GM12878 (cell line): ENCODE measurements around the gene TSC22D1. TPM values are rescaled to one million over a fixed set of nuclear protein-coding genes. Genes with fewer than 3 reads are reported as not detected.
A peak's percentile ranks its signal among the peaks of the same experiment; 100 is the strongest.

ENCODE experiments used
- ATAC-seq: fragments of 200-7000 bp; cut with Tn5 transposase; 3 replicates; pipeline ENCODE4 v1.9.1; 2020; ENCODE audit warnings: mild to moderate bottlenecking, moderate library complexity
- BruUV-seq: library from RNA; stranded (reverse); fragments of 400-500 nt; replicated peaks from 2 replicates; lab custom pipeline; 2021; lab: Mats Ljungman, UMichigan
- CTCF ChIA-PET: fragments of 300-600 bp; sonication (Branson Sonifier 250); formaldehyde crosslinking; extraction: SDS; loops from one replicate; lab custom pipeline; 2021; ENCODE audit warnings: inconsistent platforms; lab: Yijun Ruan, JAX
- POLR2A ChIA-PET: fragments of 350-600 bp; formaldehyde crosslinking; extraction: SDS; loops from one replicate; lab custom pipeline; 2021; ENCODE audit warnings: inconsistent platforms; lab: Charles Lee
- RAD21 ChIA-PET: fragments of 300-600 bp; sonication (Branson Sonifier 250); formaldehyde crosslinking; loops from one replicate; lab custom pipeline; 2023; ENCODE audit warnings: antibody characterized with exemption; ENCODE audit not compliant: unreplicated experiment; lab: Charles Lee
- SMC1A ChIA-PET: fragments of 300-600 bp; sonication (Branson Sonifier 250); formaldehyde crosslinking; loops from one replicate; lab custom pipeline; 2023; ENCODE audit not compliant: unreplicated experiment, uncharacterized antibody; lab: Charles Lee
- DNase-seq: peaks from one replicate; pipeline ENCODE4 v3.0.0-alpha.2; 2011; ENCODE audit warnings: low read depth, low spot score
- FAIRE-seq: peaks from 3 replicates; lab custom pipeline; 2011; peaks lifted over from hg19 to GRCh38; lab: Jason Lieb, UNC
- H2AFZ ChIP-seq: 2 replicates; pipeline ENCODE4 v1.6.0; 2011; ENCODE audit warnings: low read depth, low read length, control low read depth; ENCODE audit not compliant: control insufficient read depth
- H3K27ac ChIP-seq: 2 replicates; pipeline ENCODE4 v1.5.1; 2011; ENCODE audit warnings: control low read depth; ENCODE audit not compliant: control insufficient read depth, insufficient read depth
- H3K27me3 ChIP-seq, 2 experiments: replicated peaks in 1 of 2; 2 replicates each; pipeline versions ENCODE4 v1.6.0 to v1.6.1; 2011; ENCODE audit warnings: low read length in 1 of 2; ENCODE audit not compliant: control insufficient read depth in 2 of 2, insufficient read depth in 2 of 2
- H3K36me3 ChIP-seq, 2 experiments: 2 replicates each; pipeline ENCODE4 v1.5.1; 2011; ENCODE audit warnings: low read length in 1 of 2; ENCODE audit not compliant: control insufficient read depth in 2 of 2, insufficient read depth in 2 of 2
- H3K4me1 ChIP-seq: 2 replicates; pipeline ENCODE4 v1.6.1; 2011; ENCODE audit warnings: mild to moderate bottlenecking, low read length, moderate library complexity, mixed read lengths; ENCODE audit not compliant: control insufficient read depth, insufficient read depth
- H3K4me2 ChIP-seq: 2 replicates; pipeline ENCODE4 v1.6.0; 2011; ENCODE audit warnings: control low read depth; ENCODE audit not compliant: control insufficient read depth, insufficient read depth
- H3K4me3 ChIP-seq: fragments of 200-600 bp; sonication (generic); 2 replicates; pipeline ENCODE4 v1.5.1; 2016
- H3K79me2 ChIP-seq: 2 replicates; pipeline ENCODE4 v1.6.0; 2011; ENCODE audit warnings: low read length; ENCODE audit not compliant: control insufficient read depth, insufficient read depth
- H3K9ac ChIP-seq: 2 replicates; pipeline ENCODE4 v1.8.0; 2011; ENCODE audit warnings: low read length, control low read depth, mixed read lengths; ENCODE audit not compliant: control insufficient read depth, insufficient read depth
- H3K9me3 ChIP-seq: replicated peaks from 3 replicates; pipeline ENCODE4 v1.5.1; 2011; ENCODE audit warnings: mild to moderate bottlenecking, low read length; ENCODE audit not compliant: control insufficient read depth, insufficient read depth
- H4K20me1 ChIP-seq: 2 replicates; pipeline ENCODE4 v1.6.0; 2011; ENCODE audit not compliant: control insufficient read depth, insufficient read depth
- CEBPB ChIP-seq, 2 experiments: fragments of 150-350 bp in 1 of 2; IDR thresholded peaks; 2 replicates each; pipeline ENCODE4 v1.6.1; 2012 to 2014; ENCODE audit warnings: low read depth in 2 of 2, low read length in 2 of 2, borderline replicate concordance in 1 of 2, inconsistent platforms in 1 of 2
- CTCF ChIP-seq, 3 experiments: IDR thresholded peaks in 2 of 3; conservative IDR thresholded peaks in 1 of 3; 2 replicates each; pipeline ENCODE4 v1.5.1; 2011; ENCODE audit warnings: low read depth in 3 of 3, low read length in 3 of 3, mild to moderate bottlenecking in 3 of 3, control low read depth in 2 of 3, moderate library complexity in 2 of 3, inconsistent platforms in 1 of 3, mixed read lengths in 1 of 3; ENCODE audit not compliant: control insufficient read depth in 2 of 3, insufficient read depth in 1 of 3; ENCODE audit errors: extremely low read depth in 1 of 3
- CUX1 ChIP-seq: IDR thresholded peaks from 2 replicates; pipeline ENCODE4 v1.6.1; 2012; ENCODE audit warnings: improper control_type of control experiment, low read depth, low read length; ENCODE audit not compliant: insufficient replicate concordance
- EGR1 ChIP-seq, 2 experiments: IDR thresholded peaks; 1 replicate in 1 of 2; 2 replicates in 1 of 2; pipeline ENCODE4 v1.6.1; 2011 to 2012; ENCODE audit warnings: low read depth in 2 of 2, low read length in 2 of 2, borderline replicate concordance in 1 of 2, mild to moderate bottlenecking in 1 of 2, moderate library complexity in 1 of 2
- HDGF ChIP-seq: fragments of 450-650 bp; IDR thresholded peaks from 2 replicates; pipeline ENCODE4 v1.6.1; 2016; ENCODE audit warnings: antibody characterized with exemption
- KAT2A ChIP-seq: conservative IDR thresholded peaks from 2 replicates; pipeline ENCODE4 v1.6.1; 2011; ENCODE audit warnings: low read depth, low read length; ENCODE audit not compliant: control insufficient read depth
- MTA3 ChIP-seq: IDR thresholded peaks from 2 replicates; pipeline ENCODE4 v1.6.1; 2012; ENCODE audit warnings: low read length, inconsistent platforms, borderline replicate concordance
- SUZ12 ChIP-seq: fragments of 200-600 bp; sonication (generic); IDR thresholded peaks from one replicate; pipeline ENCODE4 v1.6.1; 2018; ENCODE audit warnings: antibody characterized with exemption, mild to moderate bottlenecking; ENCODE audit not compliant: unreplicated experiment
- WGBS: methylation state at CpG from one replicate; pipeline ENCODE4 v1.1.6; 2016; ENCODE audit warnings: low lambda C conversion rate; ENCODE audit not compliant: insufficient replicate concordance, insufficient coverage; ENCODE audit errors: missing lambda C conversion rate; 5-methylcytosine and 5-hydroxymethylcytosine counted together
- in situ Hi-C: fragments of 300-500 bp; cut with MboI; formaldehyde crosslinking; loops from 9 replicates; pipeline ENCODE4 v1.14.3; 2018; ENCODE audit warnings: mixed read lengths
- intact Hi-C: fragments of 100-400 bp; cut with micrococcal nuclease; formaldehyde crosslinking; loops from one replicate; pipeline ENCODE4 v1.14.2; 2022; ENCODE audit not compliant: unreplicated experiment
- polyA plus RNA-seq, 11 experiments: library from polyadenylated mRNA; depleted of rRNA in 4 of 11; unstranded in 6 of 11; stranded (reverse) in 5 of 11; fragments of >200 nt; fragmentation: Nextera tagmentation in 4 of 11; fragmentation: Illumina TruSeq in 1 of 11; extraction: Ambion mirVana in 4 of 11; extraction: Trizol in 1 of 11; gene quantifications; 1 replicate in 1 of 11; 2 replicates in 10 of 11; pipeline versions ENCODE4 v1.2.1 to v1.2.3, GENCODE V29; 2011 to 2016; ENCODE audit warnings: inconsistent platforms in 2 of 11, missing spikeins in 2 of 11, low read depth in 1 of 11
- total RNA-seq, 4 experiments: library from RNA; depleted of rRNA in 3 of 4; stranded (reverse); fragments of >200 nt in 3 of 4; fragmentation: Illumina TruSeq in 1 of 4; extraction: Trizol in 1 of 4; gene quantifications; 2 replicates each; pipeline versions ENCODE4 v1.2.1 to v1.2.3, GENCODE V29; 2013 to 2021

TSC22D1 gene
- total and polyA plus RNA-seq, 10 of the 15 experiments (the other 5 are each of a cell fraction or from before 2014, with no cell fraction given) = 0.37 to 15.7 (median 7.5) TPM

- no peak for TF ChIP-seq HDGF
- TF ChIP-seq CTCF (IDR thresholded peaks at IDR 0.05 in 2 of 3, conservative IDR thresholded peaks at IDR 0.05 in 1 of 3; ENCODE audit: control insufficient read depth in 2 of 3, extremely low read depth in 1 of 3, insufficient read depth in 1 of 3, low read depth in 3 of 3, low read length in 3 of 3) = peak; percentile 15 to 51 (median 51); a peak in 4 of 6 replicates
- TF ChIP-seq, all 136 proteins: peak for 4
These were observed 2.2 kb downstream of the TSC22D1 start (continued) for GRCh38 chr13:44573790-44574465.

GRCh38 chr13:44573071-44573470, 3.1 kb downstream of the TSC22D1 start:
- SMC1A ChIA-PET = no interaction called here
- no peaks in the 10 kb centered on the region for H3K36me3 ChIP-seq
- TF ChIP-seq CUX1 = no peak
- no peak for TF ChIP-seq CEBPB (IDR thresholded peaks at IDR 0.05; ENCODE audit: borderline replicate concordance in 1 of 2, low read depth in 2 of 2, low read length in 2 of 2)
- no peak for TF ChIP-seq MTA3
- no peak for TF ChIP-seq SUZ12
- no peak for TF ChIP-seq EGR1 (IDR thresholded peaks at IDR 0.05; ENCODE audit: borderline replicate concordance in 1 of 2, low read depth in 2 of 2, low read length in 2 of 2)
- TF ChIP-seq KAT2A = no peak
- DNase-seq (no peak), FAIRE-seq (no peak), ATAC-seq (no peak)
- 87% methylated on average over 7 of the region's 7 CpGs for WGBS
- H3K4me2 ChIP-seq = no peak overlapping the region
- no peak overlapping the region for H3K9ac ChIP-seq
- peaks cover 0 to 10% of the 10 kb centered on the region in 2 experiments; a peak in 2 of 4 replicates for H3K27me3 ChIP-seq
- no peak overlapping the region for H2AFZ ChIP-seq
- BruUV-seq = no TSS peak
- intact Hi-C loops (loop anchor here (10.0 kb wide), 1 partner anchor 342 kb away; no protein-coding TSS in a partner anchor), in situ Hi-C loops (no loop called here)
- H3K27ac ChIP-seq = no peak overlapping the region
- RAD21 ChIA-PET = no interaction called here
- peaks cover 3% of the 10 kb centered on the region for H3K79me2 ChIP-seq
- H4K20me1 ChIP-seq = no peaks in the 10 kb centered on the region
- peaks cover 11% of the 10 kb centered on the region for H3K4me1 ChIP-seq
- CTCF ChIA-PET = no interaction called here
- H3K4me3 ChIP-seq = no peak overlapping the region
- POLR2A ChIA-PET = no interaction called here
- no peaks in the 10 kb centered on the region for H3K9me3 ChIP-seq
